Stimulated activated naive CD8-positive, alpha-beta T cell treated with anti-CD3 and anti-CD28 coated beads, Interleukin-15, Interleukin-2, amounts not matched to agents 100 U/mL and 50 U/mL, for 24 hours (primary cell): ENCODE data around the gene ANKRD2.
"Not testable (repeated sequence)": the region's sequence is repeated elsewhere in the genome, so short reads cannot be mapped to it uniquely, and the experiment has no call there.

Experiments used
- ATAC-seq: fragments of 150-1000 bp; cut with Tn5 transposase; one replicate; pipeline ENCODE4 v1.10.0; 2021
- DNase-seq: peaks from one replicate; pipeline ENCODE4 v3.0.0; 2021

The ANKRD2 gene

GRCh38 chr10:97571622-97572021, 957 bp upstream of the ANKRD2 start:
- ATAC-seq (no peak), DNase-seq (no peak)

GRCh38 chr10:97573021-97573420, 442 bp downstream of the ANKRD2 start:
- DNase-seq (no peak), ATAC-seq (no peak)

- ATAC-seq (no peak), DNase-seq (no peak)
Measured at GRCh38 chr10:97573672-97574071, 1.1 kb downstream of the ANKRD2 start.

GRCh38 chr10:97574374-97575126, 2.0 kb downstream of the ANKRD2 start:
- ATAC-seq (no peak), DNase-seq (no peak)

GRCh38 chr10:97575127-97575668, 2.6 kb downstream of the ANKRD2 start:
- DNase-seq (no peak), ATAC-seq (no peak)

- not testable (repeated sequence) for ATAC-seq, DNase-seq
Measured at GRCh38 chr10:97576487-97576886, 3.9 kb downstream of the ANKRD2 start.

- ATAC-seq: no peak
- DNase-seq: no peak
Measured at GRCh38 chr10:97577701-97578100, 5.1 kb downstream of the ANKRD2 start.

GRCh38 chr10:97578171-97578844, 5.7 kb downstream of the ANKRD2 start:
- DNase-seq (no peak), ATAC-seq (no peak)

- DNase-seq (no peak), ATAC-seq (no peak)
Measured at GRCh38 chr10:97580421-97581367, 8.1 kb downstream of the ANKRD2 start.

GRCh38 chr10:97582169-97582568, 9.6 kb downstream of the ANKRD2 start:
- DNase-seq: no peak
- no peak for ATAC-seq

GRCh38 chr10:97583476-97583875, 10.9 kb downstream of the ANKRD2 start:
- DNase-seq (no peak), ATAC-seq (no peak)

GRCh38 chr10:97584060-97584797, 11.7 kb downstream of the ANKRD2 start, which contains the start of gene HOGA1:
Gene HOGA1, plus strand, starts transcription at chr10:97584389. Its CDS starts 315 bp downstream, at chr10:97584704.
- DNase-seq: no peak
- peak; percentile 26 for ATAC-seq

- ATAC-seq (no peak), DNase-seq (no peak)
Measured at GRCh38 chr10:97584798-97585438, 12.3 kb downstream of the ANKRD2 start.

- ATAC-seq (no peak), DNase-seq (no peak)
Measured at GRCh38 chr10:97585439-97585811, 12.8 kb downstream of the ANKRD2 start.

GRCh38 chr10:97587183-97587582, 14.6 kb downstream of the ANKRD2 start:
- DNase-seq: no peak
- ATAC-seq: no peak

- peak; percentile 15 for ATAC-seq
- DNase-seq: no peak
Measured at GRCh38 chr10:97589479-97589878, 16.9 kb downstream of the ANKRD2 start, which contains the start of gene C10orf62. Gene C10orf62, plus strand, starts transcription at chr10:97589721. Its CDS starts 177 bp downstream, at chr10:97589898.

- DNase-seq (peak; percentile 10), ATAC-seq (peak; percentile 34)
Measured at GRCh38 chr10:97590082-97590747, 17.6 kb downstream of the ANKRD2 start.

- DNase-seq (no peak), ATAC-seq (no peak)
Measured at GRCh38 chr10:97590748-97591495, 18.3 kb downstream of the ANKRD2 start.

- DNase-seq (no peak), ATAC-seq (no peak)
Measured at GRCh38 chr10:97593421-97593820, 20.8 kb downstream of the ANKRD2 start.
